T-helper 1 cell treated with Interleukin-12 subunit alpha and Interleukin-12 subunit beta and Interleukin-4 antibody, amounts not matched to agents 30 μg/mL and 1 μg/mL, for 36 hours (primary cell): ENCODE measurements around the gene OPHN1.
"Not testable (repeated sequence)": the region's sequence is repeated elsewhere in the genome, so short reads cannot be mapped to it uniquely, and the experiment has no call there.

Experiments
- H3K27ac Mint-ChIP-seq: one replicate; pipeline ENCODE4 v1.8.0; 2021; ENCODE audit warnings: mild to moderate bottlenecking, mixed read lengths
- H3K27me3 Mint-ChIP-seq: one replicate; pipeline ENCODE4 v1.8.0; 2021; ENCODE audit warnings: low read depth, mixed read lengths
- H3K36me3 Mint-ChIP-seq: one replicate; pipeline ENCODE4 v1.8.0; 2021; ENCODE audit warnings: low read depth, mixed read lengths
- H3K4me1 Mint-ChIP-seq: one replicate; pipeline ENCODE4 v1.8.0; 2021; ENCODE audit warnings: low read depth, mixed read lengths
- H3K4me3 Mint-ChIP-seq: one replicate; pipeline ENCODE4 v1.8.0; 2021; ENCODE audit warnings: mild to moderate bottlenecking, moderate library complexity, mixed read lengths
- H3K9me3 Mint-ChIP-seq: one replicate; pipeline ENCODE4 v1.8.0; 2021; ENCODE audit warnings: mixed read lengths

The OPHN1 gene

GRCh38 chrX:68284281-68284904 is 148.9 kb downstream of the OPHN1 start:
- no peak overlapping the region for H3K4me3 Mint-ChIP-seq
- no peaks in the 10 kb centered on the region for H3K36me3 Mint-ChIP-seq

GRCh38 chrX:68273887-68274286 is 159.4 kb downstream of the OPHN1 start:
- no peak overlapping the region for H3K4me3 Mint-ChIP-seq
- no peaks in the 10 kb centered on the region for H3K27me3 Mint-ChIP-seq
- no peaks in the 10 kb centered on the region for H3K4me1 Mint-ChIP-seq
- no peaks in the 10 kb centered on the region for H3K36me3 Mint-ChIP-seq
- no peaks in the 10 kb centered on the region for H3K9me3 Mint-ChIP-seq
- no peak overlapping the region for H3K27ac Mint-ChIP-seq

More at GRCh38 chrX:68284281-68284904, 148.9 kb downstream of the OPHN1 start:
- Mint-ChIP-seq H3K9me3 (no peaks in the 10 kb centered on the region), H3K27ac (no peak overlapping the region), H3K4me1 (no peaks in the 10 kb centered on the region), H3K27me3 (no peaks in the 10 kb centered on the region)

GRCh38 chrX:68264793-68265192 is 168.5 kb downstream of the OPHN1 start:
- H3K36me3 Mint-ChIP-seq, H3K27me3 Mint-ChIP-seq, H3K9me3 Mint-ChIP-seq, H3K4me1 Mint-ChIP-seq, H3K27ac Mint-ChIP-seq, H3K4me3 Mint-ChIP-seq: not testable (repeated sequence)

- H3K4me3 Mint-ChIP-seq: no peak overlapping the region
- H3K36me3 Mint-ChIP-seq: no peaks in the 10 kb centered on the region
- H3K4me1 Mint-ChIP-seq: no peaks in the 10 kb centered on the region
- H3K27me3 Mint-ChIP-seq: no peaks in the 10 kb centered on the region
- H3K9me3 Mint-ChIP-seq: no peaks in the 10 kb centered on the region
- H3K27ac Mint-ChIP-seq: no peak overlapping the region
Measured at GRCh38 chrX:68261060-68261672, 172.1 kb downstream of the OPHN1 start.

- no peak overlapping the region for H3K4me3 Mint-ChIP-seq
- H3K27me3 Mint-ChIP-seq: no peaks in the 10 kb centered on the region
- no peaks in the 10 kb centered on the region for H3K36me3 Mint-ChIP-seq
- no peaks in the 10 kb centered on the region for H3K4me1 Mint-ChIP-seq
- H3K27ac Mint-ChIP-seq: no peak overlapping the region
- no peaks in the 10 kb centered on the region for H3K9me3 Mint-ChIP-seq
Measured at GRCh38 chrX:68256990-68257389, 176.3 kb downstream of the OPHN1 start.

- Mint-ChIP-seq H3K27ac (no peak overlapping the region), H3K36me3 (no peaks in the 10 kb centered on the region), H3K9me3 (no peaks in the 10 kb centered on the region), H3K4me3 (no peak overlapping the region), H3K4me1 (no peaks in the 10 kb centered on the region), H3K27me3 (no peaks in the 10 kb centered on the region)
Measured at GRCh38 chrX:68254738-68255645, 178.3 kb downstream of the OPHN1 start.

- Mint-ChIP-seq H3K36me3 (no peaks in the 10 kb centered on the region), H3K4me1 (no peaks in the 10 kb centered on the region), H3K4me3 (no peak overlapping the region), H3K27ac (no peak overlapping the region), H3K9me3 (no peaks in the 10 kb centered on the region), H3K27me3 (no peaks in the 10 kb centered on the region)
Measured at GRCh38 chrX:68252664-68253063, 180.6 kb downstream of the OPHN1 start.

- H3K27ac Mint-ChIP-seq: no peak overlapping the region
- H3K4me3 Mint-ChIP-seq: no peak overlapping the region
- no peaks in the 10 kb centered on the region for H3K4me1 Mint-ChIP-seq
Measured at GRCh38 chrX:68249903-68250302, 183.4 kb downstream of the OPHN1 start.

GRCh38 chrX:68249401-68249831 is 183.9 kb downstream of the OPHN1 start:
- Mint-ChIP-seq H3K27me3 (no peaks in the 10 kb centered on the region), H3K4me1 (no peaks in the 10 kb centered on the region), H3K4me3 (no peak overlapping the region), H3K36me3 (no peaks in the 10 kb centered on the region), H3K27ac (no peak overlapping the region), H3K9me3 (no peaks in the 10 kb centered on the region)

More at GRCh38 chrX:68249903-68250302, 183.4 kb downstream of the OPHN1 start:
- no peaks in the 10 kb centered on the region for H3K9me3 Mint-ChIP-seq
- H3K27me3 Mint-ChIP-seq: no peaks in the 10 kb centered on the region
- no peaks in the 10 kb centered on the region for H3K36me3 Mint-ChIP-seq

- H3K27me3 Mint-ChIP-seq: no peaks in the 10 kb centered on the region
- H3K36me3 Mint-ChIP-seq: no peaks in the 10 kb centered on the region
- H3K4me1 Mint-ChIP-seq: no peaks in the 10 kb centered on the region
- H3K9me3 Mint-ChIP-seq: no peaks in the 10 kb centered on the region
- H3K27ac Mint-ChIP-seq: no peak overlapping the region
- no peak overlapping the region for H3K4me3 Mint-ChIP-seq
Measured at GRCh38 chrX:68238568-68238967, 194.7 kb downstream of the OPHN1 start.

GRCh38 chrX:68234171-68234910 is 199.0 kb downstream of the OPHN1 start:
- Mint-ChIP-seq H3K27ac (no peak overlapping the region), H3K4me3 (no peak overlapping the region), H3K36me3 (no peaks in the 10 kb centered on the region), H3K27me3 (no peaks in the 10 kb centered on the region), H3K4me1 (no peaks in the 10 kb centered on the region), H3K9me3 (no peaks in the 10 kb centered on the region)

GRCh38 chrX:68232206-68232605 is 201.1 kb downstream of the OPHN1 start:
- Mint-ChIP-seq H3K4me1 (no peaks in the 10 kb centered on the region), H3K27ac (no peak overlapping the region), H3K27me3 (no peaks in the 10 kb centered on the region), H3K4me3 (no peak overlapping the region), H3K9me3 (no peaks in the 10 kb centered on the region), H3K36me3 (no peaks in the 10 kb centered on the region)

- Mint-ChIP-seq H3K4me3 (no peak overlapping the region), H3K36me3 (no peaks in the 10 kb centered on the region), H3K4me1 (no peaks in the 10 kb centered on the region), H3K27ac (no peak overlapping the region), H3K9me3 (no peaks in the 10 kb centered on the region), H3K27me3 (no peaks in the 10 kb centered on the region)
Measured at GRCh38 chrX:68209008-68209407, 224.3 kb downstream of the OPHN1 start.

- Mint-ChIP-seq H3K27me3 (no peaks in the 10 kb centered on the region), H3K36me3 (no peaks in the 10 kb centered on the region), H3K27ac (no peak overlapping the region), H3K4me1 (no peaks in the 10 kb centered on the region), H3K9me3 (no peaks in the 10 kb centered on the region), H3K4me3 (no peak overlapping the region)
Measured at GRCh38 chrX:68204521-68205038, 228.7 kb downstream of the OPHN1 start.
